Common myeloid progenitor, CD34-positive (primary cell): ENCODE data around the gene ITPKB.
"Not testable (repeated sequence)": the region's sequence is repeated elsewhere in the genome, so short reads cannot be mapped to it uniquely, and the experiment has no call there.

Experiments
- CTCF ChIA-PET: fragments of 350-600 bp; sonication (Branson Sonifier 250); formaldehyde crosslinking; loops from one replicate; lab custom pipeline; 2021; ENCODE audit warnings: antibody characterized with exemption; lab: Charles Lee
- POLR2A ChIA-PET: fragments of 350-600 bp; sonication (Branson Sonifier 250); formaldehyde crosslinking; loops from one replicate; lab custom pipeline; 2021; ENCODE audit warnings: antibody characterized with exemption; lab: Charles Lee
- DNase-seq, 3 donors: peaks; one replicate each; pipeline versions ENCODE4 v3.0.0 to v3.0.0-alpha.2; 2013
- H3K27ac ChIP-seq, 2 experiments: 1 replicate in 1 of 2; 2 replicates in 1 of 2; pipeline ENCODE4 v1.7.0; 2013; ENCODE audit warnings: inconsistent platforms in 2 of 2, low read length in 2 of 2, mild to moderate bottlenecking in 2 of 2, low read depth in 1 of 2, moderate library complexity in 1 of 2; ENCODE audit not compliant: severe bottlenecking in 2 of 2, insufficient read depth in 1 of 2, poor library complexity in 1 of 2
- H3K27me3 ChIP-seq, 5 experiments: replicated peaks in 2 of 5; 1 replicate in 3 of 5; 2 replicates in 2 of 5; pipeline versions ENCODE4 v1.6.1 to v1.7.0; 2013; ENCODE audit warnings: low read length in 4 of 5, mild to moderate bottlenecking in 2 of 5, moderate library complexity in 2 of 5, inconsistent platforms in 1 of 5; ENCODE audit not compliant: insufficient read depth in 5 of 5, control insufficient read depth in 4 of 5
- H3K36me3 ChIP-seq, 4 experiments: 1 replicate in 2 of 4; 2 replicates in 2 of 4; pipeline versions ENCODE4 v1.6.1 to v1.7.0; 2013; ENCODE audit warnings: low read length in 3 of 4, control low read depth in 1 of 4, mild to moderate bottlenecking in 1 of 4; ENCODE audit not compliant: control insufficient read depth in 4 of 4, insufficient read depth in 4 of 4
- H3K4me1 ChIP-seq, 4 experiments: 1 replicate in 3 of 4; 2 replicates in 1 of 4; pipeline versions ENCODE4 v1.6.1 to v1.7.1; 2013; ENCODE audit warnings: low read length in 3 of 4, mild to moderate bottlenecking in 3 of 4, control low read depth in 1 of 4, inconsistent platforms in 1 of 4, moderate library complexity in 1 of 4; ENCODE audit not compliant: control insufficient read depth in 4 of 4, insufficient read depth in 4 of 4; ENCODE audit errors: control extremely low read depth in 1 of 4
- H3K4me3 ChIP-seq, 7 experiments: 1 replicate in 4 of 7; 2 replicates in 3 of 7; pipeline versions ENCODE4 v1.5.1 to v1.7.0; 2013; ENCODE audit warnings: mild to moderate bottlenecking in 7 of 7, low read length in 6 of 7, moderate library complexity in 6 of 7, inconsistent platforms in 2 of 7, low read depth in 2 of 7, control low read depth in 1 of 7; ENCODE audit not compliant: insufficient read depth in 4 of 7, control insufficient read depth in 1 of 7; ENCODE audit errors: extremely low read depth in 1 of 7
- H3K9me3 ChIP-seq, 5 experiments: 1 replicate in 4 of 5; 2 replicates in 1 of 5; pipeline versions ENCODE4 v1.6.1 to v1.7.1; 2013; ENCODE audit warnings: low read length in 4 of 5, mild to moderate bottlenecking in 2 of 5, inconsistent platforms in 1 of 5, low read depth in 1 of 5, moderate library complexity in 1 of 5; ENCODE audit not compliant: control insufficient read depth in 4 of 5, insufficient read depth in 2 of 5; ENCODE audit errors: control extremely low read depth in 1 of 5
- WGBS: methylation state at CpG from one replicate; pipeline ENCODE4 v1.1.5; 2013; ENCODE audit not compliant: insufficient coverage; 5-methylcytosine and 5-hydroxymethylcytosine counted together

ITPKB gene

DNA sequence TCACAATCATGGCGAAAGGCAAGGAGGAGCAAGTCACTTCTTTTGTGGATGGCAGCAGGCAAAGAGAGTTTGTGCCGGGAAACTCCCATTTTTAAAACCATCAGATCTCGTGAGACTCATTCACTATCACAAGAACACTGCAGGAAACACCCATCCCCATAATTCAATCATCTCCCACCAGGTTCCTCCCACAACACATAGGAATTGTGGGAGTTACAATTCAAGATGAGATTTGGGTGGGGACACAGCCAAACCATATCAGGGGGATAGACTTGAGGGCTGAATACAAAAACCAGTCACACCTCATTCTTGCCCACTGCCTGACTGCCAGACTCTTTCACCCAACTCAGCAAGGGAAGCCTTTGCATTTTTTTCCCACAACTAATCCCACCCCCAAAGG, 140.1 kb downstream of the ITPKB start:
- CTCF ChIA-PET, H3K27ac ChIP-seq, H3K9me3 ChIP-seq, H3K27me3 ChIP-seq, POLR2A ChIA-PET, H3K36me3 ChIP-seq, H3K4me3 ChIP-seq, DNase-seq, H3K4me1 ChIP-seq: not testable (repeated sequence)
- 93% methylated on average over 2 of the region's 3 CpGs for WGBS

DNA sequence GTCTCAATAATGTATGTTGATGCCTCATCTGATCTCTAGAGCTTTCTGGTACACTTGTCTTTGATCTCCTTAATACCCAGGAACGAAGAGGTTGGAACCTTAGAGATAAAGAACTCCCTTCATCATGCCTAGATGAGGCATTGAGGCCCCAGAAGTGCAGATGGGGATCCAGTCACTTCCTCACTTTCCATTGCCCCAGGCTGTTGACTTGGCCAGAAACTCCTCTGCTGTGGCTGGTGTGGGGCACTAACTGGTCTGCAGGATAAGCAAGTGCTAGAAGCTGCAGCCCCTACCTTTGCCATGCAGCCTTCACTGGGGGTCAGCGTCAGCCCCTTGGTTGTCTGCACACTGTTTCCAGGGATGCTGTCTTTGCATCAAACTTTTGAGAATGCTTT, 140.6 kb downstream of the ITPKB start:
- Histone ChIP-seq H3K27me3 (no peaks in the 10 kb centered on the region), H3K27ac (no peak overlapping the region), H3K4me1 (peaks cover 0 to 2% (median 0%) of the 10 kb centered on the region in 4 experiments), H3K4me3 (no peak overlapping the region), H3K36me3 (no peaks in the 10 kb centered on the region), H3K9me3 (peaks cover 0 to 2% (median 0%) of the 10 kb centered on the region in 5 experiments)
- WGBS: 100% methylated on average over 1 of the region's 2 CpGs
- POLR2A ChIA-PET: no interaction called here
- no peak for DNase-seq
- CTCF ChIA-PET: no interaction called here

DNA sequence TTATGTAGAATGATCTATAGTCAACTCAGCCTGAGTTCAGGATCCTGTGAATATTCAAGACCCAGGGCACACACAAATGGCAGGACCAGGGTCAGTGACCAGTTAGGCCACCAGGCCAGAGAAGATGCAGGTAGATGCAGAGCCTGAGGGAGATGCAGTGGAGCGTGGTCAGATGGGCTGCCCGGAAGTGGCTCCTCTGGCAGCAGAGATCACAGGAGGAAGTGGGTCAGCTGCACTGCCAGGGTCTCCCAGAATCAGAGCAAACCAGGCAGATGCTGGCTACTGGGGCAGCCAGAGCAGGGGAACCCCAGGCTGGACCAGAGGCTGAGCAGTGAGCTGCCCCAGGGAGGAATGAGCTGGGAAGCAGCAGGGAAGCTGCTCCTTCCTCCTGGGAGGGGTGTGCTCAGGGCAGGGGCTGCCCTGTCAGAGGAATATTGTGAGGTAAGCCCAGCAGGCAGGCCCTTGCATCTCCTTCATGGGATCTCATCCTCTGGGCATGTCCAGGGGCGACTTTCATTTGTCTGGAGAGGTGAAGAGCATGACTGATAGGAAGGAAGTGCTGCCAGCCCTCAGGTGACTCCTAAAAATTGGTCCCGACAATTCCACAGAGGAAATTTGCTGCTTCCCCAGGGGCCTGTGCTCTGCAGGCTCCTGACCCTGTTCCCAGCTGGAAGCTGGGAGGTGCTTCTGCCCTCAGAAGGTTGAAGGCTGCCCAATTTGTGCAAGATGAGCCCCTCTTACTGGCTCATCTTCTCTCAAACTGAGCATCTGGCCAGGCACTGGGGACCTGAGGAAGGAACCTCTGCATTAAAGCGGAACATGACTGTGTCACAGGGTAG, 141.2 kb downstream of the ITPKB start:
- CTCF ChIA-PET: interaction anchor here (1.2 kb wide), 1 partner anchor 13 kb away, joined by 3 read pairs; no protein-coding TSS in a partner anchor
- DNase-seq: no peak
- 85% methylated on average over 5 of the region's 5 CpGs for WGBS
- Histone ChIP-seq H3K9me3 (peaks cover 0 to 2% (median 0%) of the 10 kb centered on the region in 5 experiments), H3K27me3 (no peaks in the 10 kb centered on the region), H3K4me3 (no peak overlapping the region), H3K4me1 (peaks cover 0 to 2% (median 0%) of the 10 kb centered on the region in 4 experiments), H3K27ac (no peak overlapping the region), H3K36me3 (no peaks in the 10 kb centered on the region)
- POLR2A ChIA-PET: no interaction called here

DNA sequence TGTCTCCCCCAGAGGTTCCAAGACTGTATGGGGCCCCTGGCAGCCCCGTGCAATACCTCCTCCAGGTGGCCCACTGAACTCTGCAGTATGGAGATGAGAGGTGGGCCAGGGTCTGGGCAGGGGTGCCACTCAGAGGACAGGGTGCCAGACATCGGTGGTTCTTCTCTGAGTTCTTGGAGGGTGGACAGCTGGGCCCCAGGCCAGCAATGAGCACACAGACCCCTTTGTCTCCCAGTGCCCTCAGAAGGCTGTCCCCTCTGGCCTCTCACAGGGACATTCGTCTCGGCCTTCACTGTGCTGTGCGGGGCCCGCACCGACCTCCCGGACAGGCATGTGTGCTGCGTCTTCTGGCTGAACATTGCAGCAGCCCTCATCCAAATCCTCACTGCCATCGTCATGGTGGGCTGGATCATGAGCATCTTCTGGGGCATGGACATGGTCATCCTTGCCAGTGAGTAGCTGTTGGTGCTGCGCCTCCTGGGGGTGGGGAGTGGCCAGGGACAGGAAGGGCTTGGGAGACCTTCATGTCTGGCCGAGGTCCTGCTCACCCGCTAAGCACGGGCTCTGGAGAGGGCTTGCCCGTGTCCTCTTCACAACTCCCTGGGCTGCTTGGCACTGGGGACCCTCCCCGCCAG, 142.4 kb downstream of the ITPKB start:
- WGBS: over 99% methylated on average over 13 of the region's 16 CpGs
- Histone ChIP-seq H3K27ac (no peak overlapping the region), H3K36me3 (no peaks in the 10 kb centered on the region), H3K4me3 (no peak overlapping the region), H3K4me1 (peaks cover 0 to 2% (median 0%) of the 10 kb centered on the region in 4 experiments), H3K9me3 (peaks cover 0 to 2% (median 0%) of the 10 kb centered on the region in 5 experiments), H3K27me3 (no peaks in the 10 kb centered on the region)
- POLR2A ChIA-PET: no interaction called here
- CTCF ChIA-PET: no interaction called here
- DNase-seq: no peak

DNA sequence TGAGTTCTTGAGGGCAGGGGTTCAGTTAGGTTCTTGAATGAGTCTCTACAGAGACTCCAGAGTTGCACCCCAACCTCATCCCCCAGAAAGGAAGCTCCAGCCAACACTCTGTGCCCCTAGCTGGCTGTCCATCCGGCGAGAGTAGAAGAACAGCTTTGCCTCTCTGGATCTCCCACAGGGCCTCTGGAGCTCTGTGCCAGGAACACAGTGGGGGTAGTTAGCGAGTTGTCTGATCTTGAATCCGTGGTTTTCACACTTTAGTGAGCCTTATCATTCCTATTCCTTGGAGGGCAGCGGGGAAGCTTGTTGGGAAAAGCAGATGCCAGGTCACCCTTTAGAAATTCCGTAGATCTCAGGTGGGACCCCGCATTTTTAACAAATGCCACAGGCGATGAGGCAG, 145.5 kb downstream of the ITPKB start:
- ChIA-PET POLR2A (no interaction called here), CTCF (interaction anchor here (1.0 to 1.4 kb wide), 2 partner anchors 12 to 24 kb away, joined by 3 to 4 read pairs; no protein-coding TSS in a partner anchor)
- Histone ChIP-seq H3K27me3 (no peaks in the 10 kb centered on the region), H3K27ac (no peak overlapping the region), H3K9me3 (peaks cover 0 to 2% (median 0%) of the 10 kb centered on the region in 5 experiments), H3K4me1 (peaks cover 0 to 2% (median 0%) of the 10 kb centered on the region in 4 experiments), H3K36me3 (no peaks in the 10 kb centered on the region), H3K4me3 (no peak overlapping the region)
- 98% methylated on average over 8 of the region's 8 CpGs for WGBS
- no peak for DNase-seq

DNA sequence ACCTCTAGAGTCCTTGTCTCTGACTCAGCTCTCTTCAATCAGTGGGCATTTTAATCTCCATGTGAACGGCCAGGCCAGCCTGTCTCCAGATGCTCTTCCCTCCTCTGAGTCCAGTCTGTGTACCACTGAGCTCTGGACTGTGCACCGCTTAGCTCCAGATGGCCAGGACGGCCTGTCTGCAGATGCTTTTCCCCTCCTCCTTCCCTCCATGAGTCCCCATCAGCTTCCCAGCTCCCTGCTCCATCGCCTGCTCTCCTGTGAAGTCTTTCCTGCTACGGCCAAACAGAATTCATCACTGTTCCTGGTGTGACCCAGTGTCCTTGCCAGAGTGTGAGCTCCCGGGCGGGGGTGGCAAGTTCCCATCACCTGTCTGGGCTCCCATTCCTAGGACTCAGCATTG, 148.5 kb downstream of the ITPKB start:
- WGBS: 98% methylated on average over 7 of the region's 7 CpGs
- no peaks in the 10 kb centered on the region for H3K27me3 ChIP-seq
- no peak overlapping the region for H3K27ac ChIP-seq
- no peaks in the 10 kb centered on the region for H3K9me3 ChIP-seq
- DNase-seq: no peak
- H3K4me3 ChIP-seq: no peak overlapping the region
- CTCF ChIA-PET: interaction anchor here (1.0 to 2.3 kb wide), 5 partner anchors 9 to 249 kb away, joined by 3 to 7 read pairs (median 3); no protein-coding TSS in a partner anchor
- H3K36me3 ChIP-seq: no peaks in the 10 kb centered on the region
- H3K4me1 ChIP-seq: no peaks in the 10 kb centered on the region
- POLR2A ChIA-PET: no interaction called here
